Body of pancreas (tissue), 4 donors: ENCODE measurements around the gene ADGRV1. TPM values are rescaled to one million over a fixed set of nuclear protein-coding genes. Genes with fewer than 3 reads are reported as not detected.
A peak's percentile ranks its signal among the peaks of the same experiment; 100 is the strongest.

Experiments
- ATAC-seq: fragments of 150-250 bp; one replicate; pipeline ENCODE4 v1.9.1; 2016
- DNase-seq, 4 donors: peaks; one replicate each; pipeline ENCODE4 v3.0.0-alpha.2; 2019
- H3K27ac ChIP-seq, 4 donors: fragments of 200-600 bp; sonication (generic); 1 replicate in 3 of 4; 2 replicates in 1 of 4; pipeline versions ENCODE4 v1.5.1 to v1.6.1; 2016 to 2019; ENCODE audit warnings: mild to moderate bottlenecking in 1 of 4, mixed read lengths in 1 of 4, moderate library complexity in 1 of 4
- H3K27me3 ChIP-seq, 2 donors: fragments of 200-600 bp; sonication (generic); one replicate each; pipeline ENCODE4 v1.6.0; 2016; ENCODE audit warnings: mild to moderate bottlenecking in 1 of 2
- H3K36me3 ChIP-seq, 2 donors: fragments of 200-600 bp; sonication (generic); replicated peaks in 1 of 2; 2 replicates each; pipeline ENCODE4 v1.5.1; 2016; ENCODE audit warnings: low read depth in 2 of 2; ENCODE audit not compliant: insufficient read depth in 1 of 2
- H3K4me1 ChIP-seq: fragments of 200-600 bp; sonication (generic); one replicate; pipeline ENCODE4 v1.6.0; 2016
- H3K4me3 ChIP-seq, 2 donors: fragments of 200-600 bp; sonication (generic); 1 replicate in 1 of 2; 2 replicates in 1 of 2; pipeline ENCODE4 v1.5.1; 2016 to 2019
- H3K9me3 ChIP-seq, 3 donors: fragments of 200-600 bp; sonication (generic); 1 replicate in 2 of 3; 2 replicates in 1 of 3; pipeline ENCODE4 v1.5.1; 2016
- POLR2A ChIP-seq, 3 donors: fragments of 450-650 bp; IDR thresholded peaks; one replicate each; pipeline ENCODE4 v1.6.1; 2016; ENCODE audit warnings: antibody characterized with exemption in 3 of 3, mild to moderate bottlenecking in 2 of 3
- WGBS, 2 donors: methylation state at CpG; one replicate each; pipeline ENCODE4 v1.1.5; 2017; 5-methylcytosine and 5-hydroxymethylcytosine counted together
- intact Hi-C: fragments of 100-400 bp; cut with DNase I; formaldehyde crosslinking; loops from one replicate; pipeline ENCODE4 v1.15.1; 2023
- total RNA-seq, 2 donors: library from RNA; depleted of rRNA; stranded (reverse); fragments of >200 nt; gene quantifications; one replicate each; pipeline ENCODE4 v1.1.0, GENCODE V29; 2016
- TF ChIP-seq, protein P1 (sequence below), 7 experiments: fragments of 450-650 bp in 4 of 7; fragments of 200-600 bp in 3 of 7; sonication (generic) in 3 of 7; IDR thresholded peaks; one replicate each; pipeline ENCODE4 v1.5.1; 2016 to 2019; ENCODE audit warnings: antibody characterized with exemption in 7 of 7

The ADGRV1 gene
- total RNA-seq, 2 donors from 2014 or later: 19.2 to 21.4 TPM

DNA sequence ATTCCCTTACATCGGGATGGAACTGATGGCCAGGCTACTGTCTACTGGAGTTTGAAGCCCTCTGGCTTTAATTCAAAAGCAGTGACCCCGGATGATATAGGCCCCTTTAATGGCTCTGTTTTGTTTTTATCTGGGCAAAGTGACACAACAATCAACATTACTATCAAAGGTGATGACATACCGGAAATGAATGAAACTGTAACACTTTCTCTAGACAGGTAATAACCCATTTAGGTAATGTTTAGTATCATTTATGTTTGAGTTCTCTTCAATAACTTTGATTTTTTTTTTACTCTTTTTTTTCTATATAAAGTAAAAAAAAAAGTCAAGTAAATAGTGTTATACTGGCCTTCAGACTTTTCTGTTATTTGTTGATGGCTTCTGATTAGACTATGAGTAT is 79.1 kb downstream of the ADGRV1 start:
- WGBS, 2 donors: 40 to 53% methylated on average over 3 of the region's 3 CpGs
- no peaks in the 10 kb centered on the region for H3K36me3 ChIP-seq
- H3K9me3 ChIP-seq: no peaks in the 10 kb centered on the region
- H3K27me3 ChIP-seq: no peaks in the 10 kb centered on the region
- intact Hi-C loops: no loop called here
- peaks cover 10% of the 10 kb centered on the region for H3K4me1 ChIP-seq
- H3K27ac ChIP-seq: no peak overlapping the region
- no peak overlapping the region for H3K4me3 ChIP-seq
- DNase-seq: no peak
- no peak for ATAC-seq
- no peak for TF ChIP-seq POLR2A (IDR thresholded peaks at IDR 0.05)
- TF ChIP-seq, protein P1, sequence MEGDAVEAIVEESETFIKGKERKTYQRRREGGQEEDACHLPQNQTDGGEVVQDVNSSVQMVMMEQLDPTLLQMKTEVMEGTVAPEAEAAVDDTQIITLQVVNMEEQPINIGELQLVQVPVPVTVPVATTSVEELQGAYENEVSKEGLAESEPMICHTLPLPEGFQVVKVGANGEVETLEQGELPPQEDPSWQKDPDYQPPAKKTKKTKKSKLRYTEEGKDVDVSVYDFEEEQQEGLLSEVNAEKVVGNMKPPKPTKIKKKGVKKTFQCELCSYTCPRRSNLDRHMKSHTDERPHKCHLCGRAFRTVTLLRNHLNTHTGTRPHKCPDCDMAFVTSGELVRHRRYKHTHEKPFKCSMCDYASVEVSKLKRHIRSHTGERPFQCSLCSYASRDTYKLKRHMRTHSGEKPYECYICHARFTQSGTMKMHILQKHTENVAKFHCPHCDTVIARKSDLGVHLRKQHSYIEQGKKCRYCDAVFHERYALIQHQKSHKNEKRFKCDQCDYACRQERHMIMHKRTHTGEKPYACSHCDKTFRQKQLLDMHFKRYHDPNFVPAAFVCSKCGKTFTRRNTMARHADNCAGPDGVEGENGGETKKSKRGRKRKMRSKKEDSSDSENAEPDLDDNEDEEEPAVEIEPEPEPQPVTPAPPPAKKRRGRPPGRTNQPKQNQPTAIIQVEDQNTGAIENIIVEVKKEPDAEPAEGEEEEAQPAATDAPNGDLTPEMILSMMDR (IDR thresholded peaks at IDR 0.05): no peak

DNA sequence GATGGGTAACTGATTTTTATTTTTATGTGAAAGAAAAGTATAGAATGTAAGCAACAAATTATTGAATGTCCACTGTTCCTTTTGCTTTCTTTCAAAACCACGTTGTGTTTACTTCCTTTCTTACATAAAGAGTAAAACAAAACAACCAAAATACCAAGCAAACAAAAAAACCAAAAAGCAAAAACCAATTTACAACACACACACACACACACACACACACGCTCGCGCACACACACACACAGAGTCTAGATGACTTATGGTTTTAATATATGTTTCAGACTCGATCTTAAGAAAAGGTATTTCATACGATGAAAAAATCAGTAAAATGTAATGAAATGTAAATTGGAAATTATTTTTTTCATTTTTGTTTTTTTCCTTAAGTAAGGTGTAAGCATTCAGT is 80.3 kb downstream of the ADGRV1 start:
- intact Hi-C loops: no loop called here
- 71 to 80% methylated on average over 6 of the region's 6 CpGs for WGBS, 2 donors
- no peak for DNase-seq
- ATAC-seq: no peak
- Histone ChIP-seq H3K27me3 (no peaks in the 10 kb centered on the region), H3K36me3 (no peaks in the 10 kb centered on the region), H3K4me1 (peaks cover 10% of the 10 kb centered on the region), H3K9me3 (peaks cover 0 to 7% (median 0%) of the 10 kb centered on the region in 3 donors), H3K4me3 (no peak overlapping the region), H3K27ac (no peak overlapping the region)
- TF ChIP-seq, protein P1 (IDR thresholded peaks at IDR 0.05): no peak
- TF ChIP-seq POLR2A (IDR thresholded peaks at IDR 0.05): no peak

DNA sequence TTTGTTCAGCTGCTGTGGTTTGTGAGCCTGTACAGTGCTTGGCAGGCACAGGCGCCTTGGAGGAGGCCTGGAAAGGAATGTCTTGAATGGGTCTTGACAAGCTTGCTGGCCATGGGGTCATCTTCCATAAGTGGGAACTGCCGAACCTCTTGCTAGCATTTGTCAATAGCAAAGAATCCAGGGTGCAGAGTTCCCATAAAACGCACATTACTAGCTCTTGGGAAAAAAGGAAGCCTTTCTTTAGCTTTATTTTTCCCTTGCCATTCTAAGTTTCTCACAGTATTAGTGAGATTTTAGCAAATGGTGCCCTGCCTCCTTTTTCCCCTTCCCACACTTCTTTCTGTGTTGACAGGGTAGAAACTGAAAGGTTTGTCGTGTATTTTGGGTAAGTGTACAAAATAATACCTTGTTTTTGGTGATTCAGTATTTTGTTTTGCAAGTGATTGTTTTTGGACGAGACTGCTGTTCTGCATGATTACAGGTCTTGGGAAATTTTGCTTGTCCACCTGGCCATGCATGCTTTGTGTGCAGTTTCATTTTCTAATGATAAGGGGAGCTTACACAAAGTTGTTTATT is 82.0 kb downstream of the ADGRV1 start:
- DNase-seq: peak; percentile 5 to 51 (median 16)
- Histone ChIP-seq H3K36me3 (no peaks in the 10 kb centered on the region), H3K9me3 (peaks cover 0 to 10% (median 0%) of the 10 kb centered on the region in 3 donors), H3K4me1 (peaks cover 10% of the 10 kb centered on the region), H3K4me3 (no peak overlapping the region), H3K27ac (peak overlapping the region; percentile 23 to 59 (median 48)), H3K27me3 (no peaks in the 10 kb centered on the region)
- WGBS, 2 donors: 30 to 43% methylated on average over 5 of the region's 5 CpGs
- TF ChIP-seq, protein P1 (IDR thresholded peaks at IDR 0.05): no peak
- no peak for TF ChIP-seq POLR2A (IDR thresholded peaks at IDR 0.05)
- peak; percentile 68 for ATAC-seq
- intact Hi-C loops: no loop called here

DNA sequence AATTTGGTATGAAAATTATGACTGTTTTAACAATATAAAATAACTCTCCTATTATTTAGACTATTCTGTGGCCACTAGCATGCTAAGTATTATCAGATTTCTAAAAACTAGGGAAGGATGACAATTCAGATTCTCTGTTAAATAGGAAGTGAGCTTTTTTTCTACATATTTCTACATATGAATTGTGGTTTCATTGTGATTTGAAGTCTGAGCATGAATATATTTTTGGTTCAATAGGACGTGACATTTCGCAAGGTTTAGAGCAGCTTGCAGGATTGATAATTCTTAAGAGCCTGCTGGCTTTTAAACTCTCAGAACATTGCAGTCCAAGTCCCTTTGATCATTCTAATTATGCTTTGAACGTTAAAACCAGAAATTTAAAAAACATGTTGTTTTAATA is 82.9 kb downstream of the ADGRV1 start:
- intact Hi-C loops: no loop called here
- no peak for ATAC-seq
- TF ChIP-seq, protein P1 (IDR thresholded peaks at IDR 0.05): no peak
- no peak for TF ChIP-seq POLR2A (IDR thresholded peaks at IDR 0.05)
- no peak overlapping the region for H3K27ac ChIP-seq
- no peak overlapping the region for H3K4me3 ChIP-seq
- peaks cover 10% of the 10 kb centered on the region for H3K4me1 ChIP-seq
- 44 to 49% methylated on average over 3 of the region's 3 CpGs for WGBS, 2 donors
- no peaks in the 10 kb centered on the region for H3K36me3 ChIP-seq
- no peak for DNase-seq
- peaks cover 0 to 10% (median 0%) of the 10 kb centered on the region in 3 donors for H3K9me3 ChIP-seq
- H3K27me3 ChIP-seq: no peaks in the 10 kb centered on the region

DNA sequence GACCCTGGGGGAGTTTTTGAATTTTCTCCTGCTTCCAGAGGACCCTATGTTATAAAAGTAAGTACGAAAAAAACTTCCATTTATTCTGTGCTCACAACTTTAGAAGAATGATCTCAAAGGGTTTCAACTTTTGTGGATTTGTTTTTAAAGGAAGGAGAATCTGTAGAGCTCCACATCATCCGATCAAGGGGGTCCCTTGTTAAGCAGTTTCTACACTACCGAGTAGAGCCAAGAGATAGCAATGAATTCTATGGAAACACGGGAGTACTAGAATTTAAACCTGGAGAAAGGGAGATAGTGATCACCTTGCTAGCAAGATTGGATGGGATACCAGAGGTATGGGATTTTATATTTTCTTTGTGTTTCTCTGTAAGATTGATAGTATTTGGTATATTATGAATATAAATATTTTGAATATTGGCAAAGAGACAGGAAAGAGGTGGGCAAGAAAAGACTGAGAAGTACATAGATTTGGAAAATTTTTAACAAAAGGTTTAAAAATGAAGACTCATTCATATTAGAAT is 84.2 kb downstream of the ADGRV1 start:
- Histone ChIP-seq H3K27me3 (no peaks in the 10 kb centered on the region), H3K4me1 (peaks cover 10% of the 10 kb centered on the region), H3K4me3 (no peak overlapping the region), H3K27ac (no peak overlapping the region), H3K36me3 (no peaks in the 10 kb centered on the region), H3K9me3 (peaks cover 0 to 10% (median 0%) of the 10 kb centered on the region in 3 donors)
- DNase-seq: no peak
- ATAC-seq: no peak
- intact Hi-C loops: no loop called here
- TF ChIP-seq POLR2A (IDR thresholded peaks at IDR 0.05): no peak
- TF ChIP-seq, protein P1 (IDR thresholded peaks at IDR 0.05): no peak
- WGBS, 2 donors: 70 to 71% methylated on average over 4 of the region's 4 CpGs
